Heart right ventricle (tissue), 16 donors: ENCODE results near the gene CHMP2A. TPM values are rescaled to one million over a fixed set of nuclear protein-coding genes. Genes with fewer than 3 reads are reported as not detected.

Experiments used
- ATAC-seq, 8 donors: fragments of 200-7000 bp; cut with Tn5 transposase; one replicate each; pipeline ENCODE4 v1.9.1; 2020; ENCODE audit warnings: mild to moderate bottlenecking in 8 of 8, moderate library complexity in 8 of 8, moderate number of reproducible peaks in 1 of 8
- DNase-seq, 2 donors: peaks; one replicate each; pipeline ENCODE4 v3.0.0-alpha.2; 2020
- H3K27ac ChIP-seq, 10 donors: fragments of 200-600 bp; sonication (generic) in 2 of 10; one replicate each; pipeline versions ENCODE4 v1.5.0 to v1.8.0; 2020 to 2022; ENCODE audit warnings: mild to moderate bottlenecking in 3 of 10
- H3K27me3 ChIP-seq, 7 donors: fragments of 200-600 bp; one replicate each; pipeline ENCODE4 v1.8.0; 2021 to 2022; ENCODE audit warnings: mild to moderate bottlenecking in 2 of 7
- H3K36me3 ChIP-seq, 9 donors: fragments of 200-600 bp; sonication (generic) in 1 of 9; one replicate each; pipeline versions ENCODE4 v1.5.0 to v1.8.0; 2020 to 2022; ENCODE audit warnings: mild to moderate bottlenecking in 2 of 9
- H3K4me1 ChIP-seq, 9 donors: fragments of 200-600 bp; sonication (generic) in 1 of 9; one replicate each; pipeline versions ENCODE4 v1.5.0 to v1.8.0; 2020 to 2022; ENCODE audit warnings: mild to moderate bottlenecking in 4 of 9
- H3K4me3 ChIP-seq, 10 donors: fragments of 200-600 bp; sonication (generic) in 2 of 10; one replicate each; pipeline versions ENCODE4 v1.5.0 to v1.8.0; 2020 to 2022; ENCODE audit warnings: mild to moderate bottlenecking in 7 of 10, moderate library complexity in 2 of 10
- H3K9me3 ChIP-seq, 11 donors: fragments of 200-600 bp in 10 of 11; sonication (generic) in 2 of 11; one replicate each; pipeline versions ENCODE4 v1.5.0 to v1.8.0; 2013 to 2022; ENCODE audit warnings: mild to moderate bottlenecking in 2 of 11, control low read depth in 1 of 11, moderate library complexity in 1 of 11
- CTCF ChIP-seq, 9 donors: fragments of 200-600 bp; sonication (generic) in 2 of 9; IDR thresholded peaks; one replicate each; pipeline versions ENCODE4 v1.5.0 to v1.8.0; 2021 to 2022; ENCODE audit warnings: antibody characterized with exemption in 9 of 9, mild to moderate bottlenecking in 5 of 9, moderate library complexity in 1 of 9
- WGBS, 2 donors: extraction: QIAGEN DNeasy Blood & Tissue Kit; methylation state at CpG; one replicate each; pipeline ENCODE4 v1.1.7; 2013; ENCODE audit warnings: inconsistent platforms in 1 of 2; 5-methylcytosine and 5-hydroxymethylcytosine counted together
- intact Hi-C, 10 donors: fragments of 100-400 bp; cut with DNase I; formaldehyde crosslinking; loops; one replicate each; pipeline versions ENCODE4 v1.11.1 to v1.14.2; 2022
- polyA plus RNA-seq, 2 donors: library from polyadenylated mRNA; stranded (reverse); fragments of 200-250 nt; gene quantifications; one replicate each; pipeline ENCODE4 v1.2.3, GENCODE V29; 2013
- total RNA-seq, 10 donors: library from RNA; stranded (reverse); fragmentation: NEBNext Ultra II Directional in 3 of 10; extraction: Animal tissue kit (Norgen Biotek cat#: 25700) in 3 of 10; gene quantifications; one replicate each; pipeline versions ENCODE4 v1.2.1 to v1.2.4, GENCODE V29; 2021 to 2023
- donor health status: Arrhythmogenic right ventricular cardiomyopathy.
- donor health status: ischemic (EF 13 %, LVEDD 7.1; RV severe dilation, severe dysfunction).
- donor health status: healthy with polysubstance abuse.
- donor health status: DM: no; HTN: yes; CAD: no.
- donor health status: DM: no; HTN: no; CAD: no.
- donor health status: ischemic (EF 25% LVEDD 6.9; RV normal size, moderate dysfunction).
- donor health status: ischemic (EF 25% LVEDD 5.7; RV mildly dilated, moderate dysfunction).
- donor health status: healthy.
- donor health status: DM: yes; HTN: yes; CAD: no.
- donor health status: Ischemic cardiomyopathy.
- donor health status: ischemic (EF 35%, LVEDD 5.7; RV mildly dilated, moderate dysfunction).
- donor health status: nonischemic (EF 11% LVEDD 7.7; RV severe dilation, severe dysfunction).
- donor health status: DM: yes; HTN: yes; CAD: no.
- donor health status: PGD.
- donor health status: ischemic (EF 29% LVEDD 5.4; RV normal size, mild dysfunction).
- donor health status: nonischemic (EF 23%, LVEDD 6.1; RV moderate dilation, normal function).

The CHMP2A gene
- total and polyA plus RNA-seq, 12 donors: 123 to 349 (median 133) TPM

GRCh38 chr19:58513694-58514563 is 41.0 kb downstream of the CHMP2A start:
- Histone ChIP-seq H3K27ac (peak overlapping the region in 9 of 10 donors; percentile 21 to 72 (median 47)), H3K36me3 (peaks cover 0 to 32% (median 16%) of the 10 kb centered on the region in 9 donors), H3K27me3 (no peaks in the 10 kb centered on the region), H3K9me3 (no peaks in the 10 kb centered on the region), H3K4me1 (peaks cover 11 to 54% (median 39%) of the 10 kb centered on the region in 9 donors), H3K4me3 (peak overlapping the region in 9 of 10 donors; percentile 30 to 54 (median 49))
- WGBS, 2 donors: 19 to 35% methylated on average over 65 of the region's 66 CpGs
- intact Hi-C loops: no loop called here
- DNase-seq: peak; percentile 77 to 92
- peak; percentile 81 to 91 (median 88) for ATAC-seq
- TF ChIP-seq CTCF (IDR thresholded peaks at IDR 0.05): peak; percentile 73 to 96 (median 86)

GRCh38 chr19:58513213-58513693 is 41.7 kb downstream of the CHMP2A start:
- Histone ChIP-seq H3K27me3 (no peaks in the 10 kb centered on the region), H3K36me3 (peaks cover 0 to 32% (median 16%) of the 10 kb centered on the region in 9 donors), H3K27ac (peak overlapping the region in 6 of 10 donors; percentile 21 to 72 (median 46)), H3K4me3 (no peak overlapping the region), H3K4me1 (peaks cover 7 to 47% (median 33%) of the 10 kb centered on the region in 9 donors), H3K9me3 (no peaks in the 10 kb centered on the region)
- 85 to 86% methylated on average over 10 of the region's 10 CpGs for WGBS, 2 donors
- peak in 3 of 8 donors; percentile 10 to 12 (median 10) for ATAC-seq
- intact Hi-C loops: no loop called here
- TF ChIP-seq CTCF (IDR thresholded peaks at IDR 0.05): no peak
- no peak for DNase-seq

- intact Hi-C loops: no loop called here
- no peak for DNase-seq
These were observed 43.3 kb downstream of the CHMP2A start, which contains the start of gene SLC27A5 for GRCh38 chr19:58511353-58512208. TSS of gene SLC27A5 (minus strand) at chr19:58511992. CDS start at chr19:58511955, 37 bp downstream.

More at GRCh38 chr19:58511353-58512208, 43.3 kb downstream of the CHMP2A start, which contains the start of gene SLC27A5:
- Histone ChIP-seq H3K27me3 (no peaks in the 10 kb centered on the region), H3K27ac (no peak within 1 kb of the TSS), H3K9me3 (peaks cover 0 to 10% (median 0%) of the 10 kb centered on the region in 11 donors), H3K36me3 (peaks cover 0 to 22% (median 8%) of the 10 kb centered on the region in 9 donors), H3K4me3 (no peak within 1 kb of the TSS), H3K4me1 (peaks cover 3 to 30% (median 19%) of the 10 kb centered on the region in 9 donors)
- TF ChIP-seq CTCF (IDR thresholded peaks at IDR 0.05): no peak
- no peak for ATAC-seq
- 89 to 90% methylated on average over 25 of the region's 25 CpGs for WGBS, 2 donors
